Activated naive CD4-positive, alpha-beta T cell (primary cell): ENCODE results near the gene RHO.
"Not testable (repeated sequence)": the region's sequence is repeated elsewhere in the genome, so short reads cannot be mapped to it uniquely, and the experiment has no call there.

ENCODE experiments used
- DNase-seq, 4 experiments: peaks; one replicate each; lab custom pipeline; 2025; lab: John Stamatoyannopoulos, UW

Gene RHO

DNA sequence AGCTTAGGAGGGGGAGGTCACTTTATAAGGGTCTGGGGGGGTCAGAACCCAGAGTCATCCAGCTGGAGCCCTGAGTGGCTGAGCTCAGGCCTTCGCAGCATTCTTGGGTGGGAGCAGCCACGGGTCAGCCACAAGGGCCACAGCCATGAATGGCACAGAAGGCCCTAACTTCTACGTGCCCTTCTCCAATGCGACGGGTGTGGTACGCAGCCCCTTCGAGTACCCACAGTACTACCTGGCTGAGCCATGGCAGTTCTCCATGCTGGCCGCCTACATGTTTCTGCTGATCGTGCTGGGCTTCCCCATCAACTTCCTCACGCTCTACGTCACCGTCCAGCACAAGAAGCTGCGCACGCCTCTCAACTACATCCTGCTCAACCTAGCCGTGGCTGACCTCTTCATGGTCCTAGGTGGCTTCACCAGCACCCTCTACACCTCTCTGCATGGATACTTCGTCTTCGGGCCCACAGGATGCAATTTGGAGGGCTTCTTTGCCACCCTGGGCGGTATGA is at the start of gene RHO:
RHO (plus strand) TSS at position 51 of the 512 bp plus-strand sequence; CDS start at position 146, 95 bp downstream.
- no peak for DNase-seq

- not testable (repeated sequence) for DNase-seq
Measured at GRCh38 chr3:129481225-129481765, 47.1 kb upstream of the RHO start.

- DNase-seq = peak in 2 of 4 experiments; percentile 47 to 48
Measured at GRCh38 chr3:129481766-129482332, 46.6 kb upstream of the RHO start.

DNA sequence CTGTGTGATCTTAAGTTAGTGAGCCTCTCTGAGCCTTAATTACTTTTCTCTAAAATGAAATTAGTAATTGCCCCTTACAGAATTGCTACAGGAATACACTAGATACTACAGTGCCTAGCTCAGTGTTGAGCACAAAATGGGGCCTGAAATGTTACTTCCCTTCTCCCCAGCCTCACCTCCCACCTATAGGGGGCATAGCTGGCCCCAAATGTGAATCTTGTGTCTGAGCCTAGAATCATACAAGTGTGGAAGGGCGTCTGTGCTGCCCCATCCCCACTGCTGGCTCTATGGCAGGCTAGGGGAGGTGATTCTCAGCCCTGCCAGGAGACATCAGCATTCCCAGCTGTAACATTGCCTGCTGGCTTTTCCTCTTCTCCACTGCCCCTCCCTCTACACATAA is 45.7 kb upstream of the RHO start:
- DNase-seq = no peak

GRCh38 chr3:129483870-129484269 is 44.6 kb upstream of the RHO start:
- no peak for DNase-seq

DNA sequence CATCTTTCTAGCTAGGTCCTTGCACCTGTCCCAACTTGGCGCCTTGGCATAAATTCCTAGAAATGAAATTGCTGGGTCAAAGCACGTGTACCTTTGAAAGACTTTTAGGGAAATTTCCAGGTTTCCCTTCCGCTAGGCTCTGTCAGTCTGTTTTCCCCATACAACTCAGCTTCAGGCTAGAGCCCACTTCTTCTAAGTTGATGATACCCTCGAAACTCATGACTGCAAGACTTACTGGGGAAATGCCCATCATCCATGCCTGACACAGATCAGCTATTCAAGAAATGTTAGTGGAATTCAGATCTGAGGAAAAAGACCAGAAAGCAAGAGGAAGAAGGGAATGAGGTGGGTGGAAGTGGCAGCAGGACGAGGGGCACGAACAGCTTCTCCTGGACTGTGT is 43.3 kb upstream of the RHO start:
- not testable (repeated sequence) for DNase-seq

- DNase-seq = no peak
Measured at GRCh38 chr3:129485721-129486663, 42.4 kb upstream of the RHO start.

DNA sequence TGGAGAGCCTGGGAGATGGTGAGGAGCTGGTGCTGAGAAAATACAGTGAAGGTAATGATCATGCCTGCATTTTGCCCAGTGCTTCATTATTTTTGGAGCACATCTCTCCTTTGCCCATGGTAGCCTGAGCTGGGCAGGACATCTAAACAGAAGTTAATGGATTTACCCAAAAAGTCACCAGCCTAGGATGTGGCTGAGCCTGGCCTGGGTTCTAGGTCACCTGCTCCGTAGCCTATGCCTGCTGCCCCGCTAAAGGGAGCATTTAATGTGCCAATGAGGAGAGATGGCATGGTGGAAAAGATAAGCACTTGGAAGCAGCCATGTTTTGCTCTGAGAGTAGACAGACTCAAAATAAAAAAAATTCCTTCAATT is 41.8 kb upstream of the RHO start:
- no peak for DNase-seq

GRCh38 chr3:129487183-129487867 is 41.1 kb upstream of the RHO start:
- DNase-seq = no peak

DNA sequence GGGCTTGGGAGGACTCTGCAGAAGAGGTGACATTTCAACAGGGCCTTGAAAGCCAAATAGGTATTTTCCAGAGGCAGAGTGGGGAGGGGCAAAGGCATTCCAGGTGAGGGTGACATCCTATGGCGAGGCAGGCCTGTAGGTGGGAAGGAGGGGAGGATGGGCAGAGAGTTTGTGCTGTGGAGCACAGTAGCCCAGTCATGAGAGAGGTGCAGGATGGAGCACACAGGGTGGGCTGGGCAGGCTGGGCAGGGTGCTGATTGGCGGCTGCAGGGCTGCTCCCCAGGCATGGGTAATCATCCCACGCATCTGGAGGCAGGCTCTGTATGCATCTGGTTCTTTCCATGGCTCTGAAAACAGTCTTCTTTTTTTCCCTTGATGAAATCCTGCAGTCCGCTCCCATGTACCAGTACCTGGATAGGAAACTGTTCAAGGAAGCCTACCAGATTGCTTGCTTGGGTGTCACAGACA is 40.5 kb upstream of the RHO start:
- DNase-seq = not testable (repeated sequence)

GRCh38 chr3:129489258-129489657 is 39.2 kb upstream of the RHO start:
- DNase-seq = not testable (repeated sequence)

DNA sequence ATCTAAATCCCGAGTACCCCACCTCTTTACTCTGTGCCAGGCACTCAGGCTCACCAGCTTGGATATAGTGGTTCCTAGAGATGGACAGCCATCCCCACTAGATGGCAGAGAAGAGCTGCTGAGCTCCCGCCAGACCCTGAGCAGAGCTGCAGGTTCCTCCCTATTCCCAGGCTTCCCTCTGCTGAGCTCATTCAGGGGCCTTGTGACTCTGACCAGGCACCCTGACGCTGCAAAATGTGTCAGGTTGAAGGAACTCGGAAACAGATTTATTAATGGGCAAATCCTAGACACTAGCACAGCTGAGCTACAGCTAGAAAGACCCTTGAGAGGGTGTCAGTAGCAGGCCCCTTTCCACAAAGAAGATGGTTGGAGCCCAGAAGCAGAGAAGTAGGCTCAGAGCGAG is 38.2 kb upstream of the RHO start:
- DNase-seq = peak in 1 of 4 experiments; percentile 26

GRCh38 chr3:129491077-129491476 is 37.4 kb upstream of the RHO start:
- not testable (repeated sequence) for DNase-seq

GRCh38 chr3:129491794-129492193 is 36.6 kb upstream of the RHO start:
- DNase-seq = no peak

DNA sequence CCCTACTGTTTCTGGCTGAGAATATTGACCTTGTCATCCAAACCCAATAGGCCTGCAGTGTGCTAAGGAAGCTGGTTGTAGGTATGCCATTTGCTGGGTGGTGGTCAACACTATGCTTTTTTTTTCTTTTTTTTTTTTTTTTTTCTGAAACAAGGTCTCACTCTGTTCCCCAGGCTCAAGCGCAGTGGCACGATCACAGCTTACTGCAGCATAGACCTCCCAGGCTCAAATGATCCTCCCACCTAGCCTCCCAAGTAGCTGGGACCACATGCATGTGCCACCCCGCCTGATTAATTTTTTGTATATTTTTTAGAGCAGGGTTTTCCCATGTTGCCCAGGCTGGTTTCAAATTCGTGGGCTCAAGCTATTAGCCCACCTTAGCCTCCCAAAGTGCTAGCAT is 35.7 kb upstream of the RHO start:
- DNase-seq = no peak

GRCh38 chr3:129493206-129493605 is 35.2 kb upstream of the RHO start:
- no peak for DNase-seq

DNA sequence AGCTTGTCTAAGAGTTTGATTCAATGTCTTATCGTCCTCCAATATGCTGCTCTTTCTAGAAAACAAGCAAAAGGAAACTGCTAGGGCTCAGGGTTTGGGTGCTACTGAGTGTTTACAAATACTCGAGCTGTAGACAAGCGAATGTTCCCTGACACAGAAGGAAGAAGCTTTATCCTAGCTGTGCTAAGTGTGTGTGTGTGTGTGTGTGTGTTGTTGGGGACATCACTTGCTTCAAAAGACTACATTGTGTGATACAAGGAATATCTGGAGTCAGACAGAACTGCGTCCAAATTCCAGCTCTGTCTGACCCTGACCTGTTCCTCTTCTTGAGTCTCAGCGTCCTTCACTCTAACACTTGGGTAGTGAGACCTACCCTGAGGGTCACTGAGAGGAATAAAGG is 33.9 kb upstream of the RHO start:
- not testable (repeated sequence) for DNase-seq

- not testable (repeated sequence) for DNase-seq
Measured at GRCh38 chr3:129495006-129495639, 33.3 kb upstream of the RHO start.

- DNase-seq = not testable (repeated sequence)
Measured at GRCh38 chr3:129497876-129498275, 30.6 kb upstream of the RHO start.

GRCh38 chr3:129498603-129499488 is 29.6 kb upstream of the RHO start:
- not testable (repeated sequence) for DNase-seq
